Upper lobe of left lung (tissue), 4 donors: ENCODE measurements around the gene NOS1AP.

ENCODE experiments used
- CTCF ChIP-seq, 6 experiments: fragments of 450-650 bp in 4 of 6; fragments of 200-600 bp in 2 of 6; sonication (generic) in 2 of 6; IDR thresholded peaks; one replicate each; pipeline ENCODE4 v1.5.1; 2016 to 2019; ENCODE audit warnings: antibody characterized with exemption in 6 of 6
- EP300 ChIP-seq, 4 donors: sonication (generic); formaldehyde crosslinking; IDR thresholded peaks; one replicate each; pipeline ENCODE4 v1.5.1; 2017; ENCODE audit warnings: antibody characterized with exemption in 4 of 4, control low read depth in 2 of 4
- POLR2A ChIP-seq, 4 donors: fragments of 450-650 bp; IDR thresholded peaks; one replicate each; pipeline ENCODE4 v1.5.1; 2016 to 2017; ENCODE audit warnings: antibody characterized with exemption in 4 of 4, mild to moderate bottlenecking in 2 of 4
- POLR2AphosphoS5 ChIP-seq, 2 donors: sonication (generic); formaldehyde crosslinking; IDR thresholded peaks; one replicate each; pipeline ENCODE4 v1.5.1; 2017; ENCODE audit warnings: antibody characterized with exemption in 2 of 2

GRCh38 chr1:162117039-162117774, 47.7 kb downstream of the NOS1AP start:
- no peak for TF ChIP-seq CTCF (IDR thresholded peaks at IDR 0.05)
- no peak for TF ChIP-seq POLR2A (IDR thresholded peaks at IDR 0.05)
- TF ChIP-seq EP300 (IDR thresholded peaks at IDR 0.05): no peak
- TF ChIP-seq POLR2AphosphoS5 (IDR thresholded peaks at IDR 0.05): no peak
